H9 (cell line): Measurements from ENCODE around the gene HTRA1. TPM values are rescaled to one million over a fixed set of nuclear protein-coding genes. Genes with fewer than 3 reads are reported as not detected.

Experiments
- DNase-seq: peaks from one replicate; pipeline ENCODE4 v3.0.0-alpha.2; 2017
- H2AFZ ChIP-seq: one replicate; pipeline ENCODE4 v1.6.1; 2013; ENCODE audit warnings: mild to moderate bottlenecking, low read length, control low read depth, moderate library complexity
- H2AK5ac ChIP-seq: 2 replicates; pipeline ENCODE4 v1.6.1; 2013; ENCODE audit warnings: low read length, control low read depth, mixed read lengths; ENCODE audit not compliant: insufficient read length
- H2BK120ac ChIP-seq: one replicate; pipeline ENCODE4 v1.6.1; 2013; ENCODE audit warnings: low read depth, mild to moderate bottlenecking, low read length, control low read depth, inconsistent platforms; ENCODE audit not compliant: poor library complexity, severe bottlenecking
- H2BK12ac ChIP-seq: 2 replicates; pipeline ENCODE4 v1.6.1; 2013; ENCODE audit warnings: low read length, control low read depth, mixed read lengths, low read depth; ENCODE audit not compliant: insufficient read length
- H2BK15ac ChIP-seq: 2 replicates; pipeline ENCODE4 v1.6.1; 2013; ENCODE audit warnings: low read depth, low read length, control low read depth
- H2BK20ac ChIP-seq: one replicate; pipeline ENCODE4 v1.6.1; 2013; ENCODE audit warnings: low read depth, mild to moderate bottlenecking, low read length, control low read depth, inconsistent platforms; ENCODE audit not compliant: poor library complexity, severe bottlenecking
- H2BK5ac ChIP-seq: 2 replicates; pipeline ENCODE4 v1.6.1; 2013; ENCODE audit warnings: low read length, control low read depth, mixed read lengths; ENCODE audit not compliant: insufficient read length
- H3K14ac ChIP-seq: 2 replicates; pipeline ENCODE4 v1.6.1; 2013; ENCODE audit warnings: low read length, control low read depth; ENCODE audit not compliant: insufficient read depth
- H3K18ac ChIP-seq: 2 replicates; pipeline ENCODE4 v1.6.1; 2013; ENCODE audit warnings: low read depth, mild to moderate bottlenecking, mixed read lengths, low read length, control low read depth; ENCODE audit not compliant: insufficient read length
- H3K23ac ChIP-seq: 2 replicates; pipeline ENCODE4 v1.6.1; 2013; ENCODE audit warnings: low read length, control low read depth, mixed read lengths, low read depth; ENCODE audit not compliant: insufficient read length
- H3K23me2 ChIP-seq: 2 replicates; pipeline ENCODE4 v1.6.1; 2013; ENCODE audit warnings: low read depth, mild to moderate bottlenecking, mixed read lengths, low read length, control low read depth; ENCODE audit not compliant: insufficient read length, poor library complexity, severe bottlenecking
- H3K27ac ChIP-seq: 2 replicates; pipeline ENCODE4 v1.5.1; 2013; ENCODE audit warnings: low read length, control low read depth, mixed read lengths, low read depth; ENCODE audit not compliant: insufficient read length
- H3K27me3 ChIP-seq: 2 replicates; pipeline ENCODE4 v1.6.1; 2013; ENCODE audit warnings: low read length, control low read depth, inconsistent platforms; ENCODE audit not compliant: insufficient read depth
- H3K4ac ChIP-seq: 2 replicates; pipeline ENCODE4 v1.6.1; 2013; ENCODE audit warnings: low read depth, mild to moderate bottlenecking, control low read depth, inconsistent platforms, low read length, moderate library complexity
- H3K4me1 ChIP-seq: 2 replicates; pipeline ENCODE4 v1.6.1; 2013; ENCODE audit warnings: low read length, control low read depth, inconsistent platforms; ENCODE audit not compliant: insufficient read depth
- H3K4me2 ChIP-seq: 2 replicates; pipeline ENCODE4 v1.6.1; 2013; ENCODE audit warnings: low read length, control low read depth, mixed read lengths; ENCODE audit not compliant: insufficient read length, insufficient read depth
- H3K56ac ChIP-seq: 2 replicates; pipeline ENCODE4 v1.6.1; 2013; ENCODE audit warnings: low read depth, mild to moderate bottlenecking, mixed read lengths, low read length, control low read depth; ENCODE audit not compliant: insufficient read length
- H3K79me1 ChIP-seq: 2 replicates; pipeline ENCODE4 v1.6.1; 2013; ENCODE audit warnings: low read depth, mild to moderate bottlenecking, moderate library complexity, low read length, control low read depth, inconsistent platforms; ENCODE audit not compliant: insufficient read depth, poor library complexity, severe bottlenecking
- H3K79me2 ChIP-seq: 2 replicates; pipeline ENCODE4 v1.6.1; 2013; ENCODE audit warnings: low read length, control low read depth, inconsistent platforms; ENCODE audit not compliant: insufficient read depth
- H3K9ac ChIP-seq: 2 replicates; pipeline ENCODE4 v1.6.1; 2013; ENCODE audit warnings: low read length, control low read depth, mixed read lengths; ENCODE audit not compliant: insufficient read length; ENCODE audit errors: extremely low read depth
- H3K9me3 ChIP-seq: one replicate; pipeline ENCODE4 v1.6.1; 2013; ENCODE audit warnings: low read depth, low read length, inconsistent platforms; ENCODE audit not compliant: control insufficient read depth
- H3T11ph ChIP-seq: one replicate; pipeline ENCODE4 v1.6.1; 2013; ENCODE audit warnings: mild to moderate bottlenecking, low read length, control low read depth, inconsistent platforms
- H4K20me1 ChIP-seq: one replicate; pipeline ENCODE4 v1.6.1; 2013; ENCODE audit not compliant: control insufficient read depth, insufficient read length, insufficient read depth
- H4K5ac ChIP-seq: 2 replicates; pipeline ENCODE4 v1.6.1; 2013; ENCODE audit warnings: low read depth, mild to moderate bottlenecking, mixed read lengths, low read length, control low read depth; ENCODE audit not compliant: insufficient read length
- H4K8ac ChIP-seq: replicated peaks from 2 replicates; pipeline ENCODE4 v1.6.1; 2013; ENCODE audit warnings: low read length, control low read depth, mixed read lengths, low read depth; ENCODE audit not compliant: insufficient read length
- H4K91ac ChIP-seq: 2 replicates; pipeline ENCODE4 v1.6.1; 2013; ENCODE audit warnings: low read depth, mild to moderate bottlenecking, moderate library complexity, mixed read lengths, low read length, control low read depth; ENCODE audit not compliant: insufficient read length
- H3K27ac Mint-ChIP-seq, 3 experiments: 2 replicates in 2 of 3; 3 replicates in 1 of 3; pipeline ENCODE4 v1.8.0; 2020 to 2021; ENCODE audit warnings: mixed read lengths in 3 of 3, mild to moderate bottlenecking in 1 of 3, moderate library complexity in 1 of 3
- H3K27me3 Mint-ChIP-seq: 2 replicates; pipeline ENCODE4 v1.8.0; 2021; ENCODE audit warnings: low read depth, mild to moderate bottlenecking, moderate library complexity, mixed read lengths
- H3K36me3 Mint-ChIP-seq, 3 experiments: 2 replicates in 2 of 3; 3 replicates in 1 of 3; pipeline ENCODE4 v1.8.0; 2020 to 2021; ENCODE audit warnings: low read depth in 3 of 3, mixed read lengths in 3 of 3; ENCODE audit not compliant: insufficient read depth in 1 of 3
- H3K4me1 Mint-ChIP-seq, 2 experiments: 2 replicates each; pipeline ENCODE4 v1.8.0; 2020; ENCODE audit warnings: mixed read lengths in 2 of 2
- H3K4me3 Mint-ChIP-seq, 2 experiments: 2 replicates in 1 of 2; 3 replicates in 1 of 2; pipeline ENCODE4 v1.8.0; 2020 to 2021; ENCODE audit warnings: mild to moderate bottlenecking in 2 of 2, mixed read lengths in 2 of 2, moderate library complexity in 1 of 2
- H3K9me3 Mint-ChIP-seq, 2 experiments: 2 replicates in 1 of 2; 3 replicates in 1 of 2; pipeline ENCODE4 v1.8.0; 2020; ENCODE audit warnings: mild to moderate bottlenecking in 2 of 2, mixed read lengths in 2 of 2, moderate library complexity in 1 of 2
- WGBS: extraction: QIAGEN DNeasy Blood & Tissue Kit; methylation state at CpG from one replicate; pipeline ENCODE4 v1.1.7; 2013; ENCODE audit warnings: missing lambda C conversion rate, low lambda C conversion rate, mixed read lengths; ENCODE audit not compliant: insufficient read length; ENCODE audit errors: extremely low coverage; 5-methylcytosine and 5-hydroxymethylcytosine counted together
- total RNA-seq: library from RNA; stranded (reverse); gene quantifications from 2 replicates; pipeline ENCODE4 v1.2.1, GENCODE V29; 2021
- TF ChIP-seq, protein P1 (sequence below): fragments of 200-600 bp; sonication (generic); conservative IDR thresholded peaks from 3 replicates; pipeline ENCODE4 v1.8.0; 2021; ENCODE audit warnings: antibody characterized with exemption, mild to moderate bottlenecking

Gene HTRA1
- total RNA-seq, 1 experiment from 2014 or later = 11.1 TPM

- Histone ChIP-seq H2BK120ac (no peak overlapping the region), H4K20me1 (no peaks in the 10 kb centered on the region), H3K23me2 (no peaks in the 10 kb centered on the region), H2BK5ac (no peak overlapping the region), H3K14ac (peak overlapping the region; percentile 53; the same call in 1 of the 2 replicates), H3K79me2 (no peaks in the 10 kb centered on the region), H3K9me3 (peaks cover 2% of the 10 kb centered on the region), H3K79me1 (no peaks in the 10 kb centered on the region), H3K27me3 (no peaks in the 10 kb centered on the region), H4K5ac (no peak overlapping the region), H3K56ac (no peak overlapping the region), H2BK12ac (no peak overlapping the region), H3K9ac (no peak overlapping the region), H3K27ac (no peak overlapping the region), H3K18ac (no peak overlapping the region), H2BK20ac (no peak overlapping the region), H3T11ph (no peak overlapping the region), H3K23ac (no peak overlapping the region), H4K91ac (no peak overlapping the region), H2BK15ac (no peak overlapping the region), H2AK5ac (no peak overlapping the region), H3K4me2 (no peak overlapping the region), H4K8ac (no peak overlapping the region), H3K4ac (no peak overlapping the region), H2AFZ (no peak overlapping the region), H3K4me1 (no peaks in the 10 kb centered on the region)
- H3K27me3 Mint-ChIP-seq = peaks cover 2% of the 10 kb centered on the region
- WGBS = no CpG with 5 or more reads among the region's 9 CpGs
- TF ChIP-seq, protein P1, sequence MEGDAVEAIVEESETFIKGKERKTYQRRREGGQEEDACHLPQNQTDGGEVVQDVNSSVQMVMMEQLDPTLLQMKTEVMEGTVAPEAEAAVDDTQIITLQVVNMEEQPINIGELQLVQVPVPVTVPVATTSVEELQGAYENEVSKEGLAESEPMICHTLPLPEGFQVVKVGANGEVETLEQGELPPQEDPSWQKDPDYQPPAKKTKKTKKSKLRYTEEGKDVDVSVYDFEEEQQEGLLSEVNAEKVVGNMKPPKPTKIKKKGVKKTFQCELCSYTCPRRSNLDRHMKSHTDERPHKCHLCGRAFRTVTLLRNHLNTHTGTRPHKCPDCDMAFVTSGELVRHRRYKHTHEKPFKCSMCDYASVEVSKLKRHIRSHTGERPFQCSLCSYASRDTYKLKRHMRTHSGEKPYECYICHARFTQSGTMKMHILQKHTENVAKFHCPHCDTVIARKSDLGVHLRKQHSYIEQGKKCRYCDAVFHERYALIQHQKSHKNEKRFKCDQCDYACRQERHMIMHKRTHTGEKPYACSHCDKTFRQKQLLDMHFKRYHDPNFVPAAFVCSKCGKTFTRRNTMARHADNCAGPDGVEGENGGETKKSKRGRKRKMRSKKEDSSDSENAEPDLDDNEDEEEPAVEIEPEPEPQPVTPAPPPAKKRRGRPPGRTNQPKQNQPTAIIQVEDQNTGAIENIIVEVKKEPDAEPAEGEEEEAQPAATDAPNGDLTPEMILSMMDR = no peak
- H3K36me3 Mint-ChIP-seq = peaks cover 4 to 6% (median 4%) of the 10 kb centered on the region in 3 experiments; a peak in 6 of 7 replicates
- DNase-seq = no peak
- H3K4me1 Mint-ChIP-seq = peaks cover 0 to 8% of the 10 kb centered on the region in 2 experiments; a peak in 3 of 4 replicates
- no peak overlapping the region for H3K27ac Mint-ChIP-seq
- peaks cover 4% of the 10 kb centered on the region in 2 experiments for H3K9me3 Mint-ChIP-seq
- no peak overlapping the region; a peak in 1 of 5 replicates for H3K4me3 Mint-ChIP-seq
Measured at GRCh38 chr10:122486406-122487080, 25.2 kb downstream of the HTRA1 start.
